GM12873 (cell line): ENCODE results near the gene ANKRD31.

Experiments
- CTCF ChIP-seq: IDR thresholded peaks from 2 replicates; pipeline ENCODE4 v1.5.1; 2012; ENCODE audit warnings: low read depth, mild to moderate bottlenecking, moderate library complexity, low read length, control low read depth; ENCODE audit not compliant: insufficient read depth; ENCODE audit errors: missing control alignments

The ANKRD31 gene

GRCh38 chr5:75052192-75053053, 184.3 kb downstream of the ANKRD31 start, which contains the start of gene GCNT4:
Gene GCNT4, minus strand, starts transcription at chr5:75052558. Its CDS starts 22,521 bp downstream, at chr5:75030037.
- no peak for TF ChIP-seq CTCF

GRCh38 chr5:75051217-75051751, 185.4 kb downstream of the ANKRD31 start:
- no peak for TF ChIP-seq CTCF

GRCh38 chr5:75050415-75050814, 186.3 kb downstream of the ANKRD31 start:
- TF ChIP-seq CTCF, result peak; percentile 58

- peak; percentile 92 for TF ChIP-seq CTCF
These were observed 187.0 kb downstream of the ANKRD31 start for GRCh38 chr5:75049456-75050351.

GRCh38 chr5:75048457-75048953, 188.2 kb downstream of the ANKRD31 start:
- no peak for TF ChIP-seq CTCF

GRCh38 chr5:75047356-75047755, 189.3 kb downstream of the ANKRD31 start:
- TF ChIP-seq CTCF, result no peak
